ENCODE results near the gene YBX2. TPM values are rescaled to one million over a fixed set of nuclear protein-coding genes. Genes with fewer than 3 reads are reported as not detected.
A peak's percentile ranks its signal among the peaks of the same experiment; 100 is the strongest.

Gene YBX2
- polyA plus RNA-seq, 12 donors: 0.41 to 6.7 (median 2.3) TPM; not detected in 1

DNA sequence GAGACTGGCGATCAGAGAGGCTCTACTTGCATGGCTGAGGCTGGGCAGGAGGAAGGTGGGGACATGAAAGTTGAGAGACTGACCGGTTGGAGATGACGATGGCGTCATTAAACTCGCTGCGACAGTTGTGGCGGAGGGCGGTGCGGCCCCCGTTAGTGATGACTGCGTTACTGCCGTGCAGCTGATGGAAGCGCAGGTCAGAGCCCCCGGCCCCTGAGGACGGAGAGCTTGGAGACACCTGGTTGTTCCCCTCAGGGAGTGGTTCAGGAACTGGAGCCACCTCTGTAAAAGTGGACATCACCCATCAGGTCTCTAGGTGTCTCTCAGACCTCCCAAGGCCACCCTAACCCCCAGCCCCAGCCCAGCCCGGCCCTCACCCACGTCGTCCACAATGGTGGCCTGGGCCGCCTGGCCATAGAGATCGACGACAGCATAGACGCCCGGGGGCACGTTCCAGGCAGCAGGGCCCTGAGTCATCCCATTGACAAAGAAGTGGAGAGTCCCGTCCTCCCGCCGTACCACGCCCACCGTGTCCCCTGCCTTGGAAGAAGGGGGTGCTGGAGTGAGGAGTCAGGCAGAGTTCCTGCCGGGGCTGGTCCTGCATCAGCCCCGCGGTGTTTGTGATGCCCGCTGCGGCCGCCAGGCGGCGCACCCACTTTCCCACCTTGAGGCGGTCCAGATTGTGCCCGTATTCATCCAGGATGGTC is 29.4 kb upstream of the YBX2 start:
- no peak for DNase-seq

DNA sequence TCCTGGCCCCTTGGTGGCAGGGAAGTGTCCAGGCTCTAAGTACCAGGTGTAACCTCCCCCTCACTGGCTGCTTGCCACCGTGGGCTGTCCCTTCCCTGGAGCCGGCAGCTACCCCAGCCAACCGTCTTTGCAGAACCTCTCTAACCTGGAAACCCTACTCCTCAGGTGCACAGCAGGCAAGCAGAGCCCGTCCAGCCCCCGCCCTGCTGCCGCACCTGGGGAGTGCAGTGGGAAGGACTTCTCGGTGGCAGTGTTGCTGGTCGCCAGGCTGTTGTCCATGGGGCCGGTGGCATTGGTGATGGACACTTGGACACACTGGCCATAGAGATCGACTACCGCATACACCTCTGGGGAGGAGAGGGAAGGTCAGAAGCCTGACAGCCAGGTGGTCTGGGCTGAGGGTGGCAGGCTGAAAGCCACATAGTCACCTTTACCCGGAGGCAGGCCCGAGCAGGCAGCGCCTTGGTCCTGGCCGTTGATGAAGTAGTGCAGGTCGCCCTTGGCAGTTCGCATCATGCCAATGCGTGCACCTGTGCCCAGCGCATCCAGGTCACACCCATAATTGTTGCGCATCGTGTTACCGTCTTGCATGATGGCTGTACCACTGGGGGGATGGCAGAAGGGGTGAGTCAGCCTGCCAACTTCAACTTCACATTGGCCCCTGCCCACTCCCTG is 28.2 kb upstream of the YBX2 start:
- DNase-seq: no peak

DNA sequence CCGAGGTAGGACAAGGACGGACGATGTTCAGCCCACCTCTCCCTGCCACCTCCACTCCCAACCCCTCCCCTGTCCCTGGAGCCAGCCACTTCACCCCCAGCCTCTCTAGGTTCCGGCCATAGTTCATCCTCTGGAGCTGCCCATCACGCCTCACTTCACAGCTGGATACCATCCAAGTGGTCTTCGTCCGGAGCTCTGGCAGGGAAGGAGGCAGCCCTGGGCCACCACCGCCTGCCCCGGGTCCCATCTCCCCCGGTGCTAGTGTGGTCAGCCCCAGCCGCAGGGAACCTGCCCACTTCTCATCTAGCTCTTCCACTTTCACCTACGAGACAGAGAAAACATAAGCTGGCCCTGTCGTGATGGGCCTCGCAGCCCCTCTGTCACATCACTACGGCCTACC is 27.0 kb upstream of the YBX2 start:
- no peak for DNase-seq

DNA sequence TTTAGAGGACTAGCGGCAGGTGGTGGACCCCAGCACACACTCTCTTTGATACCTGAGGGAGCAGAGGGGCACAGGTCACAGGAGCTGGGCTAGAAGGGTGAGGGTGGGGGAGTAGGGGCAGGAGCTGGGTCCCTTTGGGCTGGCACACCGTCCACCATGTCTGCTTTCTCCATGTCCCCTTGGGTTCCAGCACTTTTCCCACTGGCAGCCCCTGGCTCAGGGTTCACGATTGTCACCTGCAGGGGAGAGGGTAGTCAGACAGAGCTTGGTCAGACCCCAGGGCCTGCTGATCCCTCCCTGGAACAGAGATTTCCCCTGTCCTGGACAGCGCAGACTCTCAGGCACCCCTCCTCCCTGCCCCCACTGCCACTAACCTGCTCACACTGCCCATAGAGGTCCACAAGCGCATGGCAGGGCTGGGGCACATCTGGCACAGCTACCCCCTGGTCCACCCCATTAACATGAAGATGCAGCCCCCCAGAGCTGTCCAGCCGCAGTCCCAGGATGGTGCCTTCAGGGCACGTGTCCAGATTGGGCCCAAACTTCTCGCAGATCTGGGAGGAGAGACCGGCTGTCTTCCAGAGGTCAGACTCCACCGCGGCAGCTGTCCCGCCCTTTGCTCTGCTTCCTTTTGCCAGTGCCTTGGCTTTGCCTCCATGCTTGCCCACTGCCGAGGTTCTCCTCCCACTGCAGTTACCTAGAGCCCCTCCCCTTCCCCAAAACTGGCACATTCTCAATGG is 23.9 kb upstream of the YBX2 start:
- DNase-seq: no peak

GRCh38 chr17:7317161-7317803 is 22.8 kb upstream of the YBX2 start:
- DNase-seq: no peak

DNA sequence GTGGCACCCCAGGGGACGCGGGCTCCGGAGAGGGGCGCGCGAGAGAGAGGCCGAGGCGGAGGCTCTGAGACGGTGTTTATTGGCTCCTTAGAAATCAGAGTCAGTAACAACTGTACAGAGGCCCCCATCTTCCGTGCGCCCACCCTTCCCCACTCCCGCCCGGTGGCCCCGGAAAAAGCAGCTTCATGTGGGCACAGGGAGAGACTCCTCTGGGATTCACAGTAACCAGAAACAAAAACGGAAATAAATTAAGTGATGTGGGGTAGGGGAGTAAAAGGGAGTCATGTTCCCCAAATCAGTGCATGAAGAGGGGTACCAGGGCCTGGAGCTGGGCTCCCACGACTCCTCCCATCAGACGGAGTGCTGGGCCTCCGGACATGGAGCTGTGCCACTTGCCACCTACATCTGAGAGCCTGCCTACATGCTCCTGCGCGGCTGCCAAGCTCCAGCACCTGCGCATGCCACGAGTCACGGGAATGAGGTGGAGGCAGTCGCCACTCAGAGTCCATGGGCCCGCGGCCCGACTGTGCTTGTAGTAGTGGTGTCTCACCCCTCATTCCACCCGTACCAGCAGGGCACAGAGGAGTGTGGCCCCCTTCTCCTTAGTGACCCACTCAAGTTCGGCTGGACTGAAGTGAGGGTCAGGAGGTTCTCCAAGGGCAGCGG is 21.3 kb upstream of the YBX2 start:
- no peak for DNase-seq

DNA sequence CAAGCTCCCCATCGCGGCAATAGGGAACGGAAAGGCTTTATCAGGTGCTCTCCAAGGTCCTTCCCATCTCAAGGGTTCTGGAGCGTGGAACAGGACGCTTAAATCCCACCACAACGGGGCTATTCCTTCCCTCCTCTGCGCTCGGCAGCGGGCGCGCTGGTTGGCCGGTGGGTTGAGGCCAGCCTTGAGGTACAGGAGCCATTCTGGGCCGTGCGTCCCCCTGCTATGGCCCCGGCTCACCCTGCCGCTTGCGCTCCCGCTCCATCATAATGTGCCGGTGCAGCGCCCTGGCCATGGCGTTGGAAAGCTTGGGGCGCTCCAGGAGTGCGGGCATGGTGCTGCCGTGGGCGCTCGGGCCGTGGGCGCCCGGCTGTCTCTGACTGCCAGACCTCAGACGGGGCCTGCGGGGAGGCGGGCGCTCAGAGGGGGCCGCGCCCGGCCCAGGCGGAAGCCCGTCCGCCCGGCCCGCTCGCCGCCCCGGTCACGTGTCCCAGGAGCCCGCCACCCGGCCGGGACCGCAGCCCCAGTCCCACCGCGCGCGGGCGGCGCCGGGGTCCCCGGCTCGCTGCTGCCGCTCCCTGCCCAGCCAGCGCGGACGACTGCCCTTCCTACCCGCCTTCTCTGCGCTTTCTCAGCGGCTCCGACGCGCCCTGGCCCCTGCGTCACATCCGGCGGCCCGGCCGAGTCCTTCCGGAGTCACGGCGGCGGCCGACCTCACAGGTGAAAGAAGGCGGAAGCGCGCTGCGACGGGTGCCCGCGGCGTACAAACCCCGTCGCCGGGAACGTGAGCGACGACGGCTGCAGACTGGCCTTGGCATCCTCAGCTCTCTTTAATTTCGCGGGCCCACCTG is 20.5 kb upstream of the YBX2 start, which contains the start of gene GPS2:
TSS of gene GPS2 (minus strand) at position 642 of the 851 bp plus-strand sequence. CDS start at position 334, 308 bp downstream.
- peak; percentile 89 for DNase-seq

- DNase-seq: no peak
These were observed 19.7 kb upstream of the YBX2 start for GRCh38 chr17:7313890-7314718.

GRCh38 chr17:7313088-7313889 is 18.9 kb upstream of the YBX2 start:
- DNase-seq: no peak

- no peak for DNase-seq
These were observed 18.1 kb upstream of the YBX2 start for GRCh38 chr17:7312432-7313087.

DNA sequence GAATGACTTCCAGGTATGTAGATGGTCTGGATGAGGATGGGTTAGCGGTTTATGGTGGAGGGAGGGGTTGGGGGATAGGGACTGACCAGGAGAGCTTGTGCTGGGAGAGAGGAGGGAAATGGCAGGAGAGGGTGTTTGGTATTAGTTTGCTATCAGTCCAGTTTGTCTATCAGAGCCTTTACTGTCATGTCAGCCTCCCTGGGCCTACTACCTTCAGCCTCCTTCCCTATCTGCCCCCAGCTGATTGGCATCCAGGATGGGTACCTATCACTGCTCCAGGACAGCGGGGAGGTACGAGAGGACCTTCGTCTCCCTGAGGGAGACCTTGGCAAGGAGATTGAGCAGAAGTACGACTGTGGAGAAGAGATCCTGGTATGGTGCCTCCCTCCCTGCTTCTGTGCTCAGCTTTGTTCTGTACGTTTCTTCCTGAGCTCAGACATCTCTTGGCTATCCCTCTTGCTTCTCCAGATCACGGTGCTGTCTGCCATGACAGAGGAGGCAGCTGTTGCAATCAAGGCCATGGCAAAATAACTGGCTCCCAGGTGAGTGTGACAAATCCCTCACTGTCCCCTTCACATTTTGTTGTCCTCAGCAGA is 16.8 kb upstream of the YBX2 start:
- no peak for DNase-seq

DNA sequence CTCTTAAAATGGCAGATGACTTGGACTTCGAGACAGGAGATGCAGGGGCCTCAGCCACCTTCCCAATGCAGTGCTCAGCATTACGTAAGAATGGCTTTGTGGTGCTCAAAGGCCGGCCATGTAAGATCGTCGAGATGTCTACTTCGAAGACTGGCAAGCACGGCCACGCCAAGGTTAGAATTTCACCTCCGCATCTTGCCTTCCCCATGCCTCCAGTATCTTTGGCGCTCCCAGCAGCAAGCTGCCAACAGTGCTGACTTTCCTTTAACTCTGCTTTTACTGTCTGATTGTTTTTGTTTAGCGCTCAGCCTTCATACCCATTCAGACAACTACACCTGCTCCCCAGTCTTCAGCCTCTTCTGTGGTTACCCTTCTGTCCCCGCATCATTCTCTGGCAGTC is 15.2 kb upstream of the YBX2 start:
- no peak for DNase-seq

DNA sequence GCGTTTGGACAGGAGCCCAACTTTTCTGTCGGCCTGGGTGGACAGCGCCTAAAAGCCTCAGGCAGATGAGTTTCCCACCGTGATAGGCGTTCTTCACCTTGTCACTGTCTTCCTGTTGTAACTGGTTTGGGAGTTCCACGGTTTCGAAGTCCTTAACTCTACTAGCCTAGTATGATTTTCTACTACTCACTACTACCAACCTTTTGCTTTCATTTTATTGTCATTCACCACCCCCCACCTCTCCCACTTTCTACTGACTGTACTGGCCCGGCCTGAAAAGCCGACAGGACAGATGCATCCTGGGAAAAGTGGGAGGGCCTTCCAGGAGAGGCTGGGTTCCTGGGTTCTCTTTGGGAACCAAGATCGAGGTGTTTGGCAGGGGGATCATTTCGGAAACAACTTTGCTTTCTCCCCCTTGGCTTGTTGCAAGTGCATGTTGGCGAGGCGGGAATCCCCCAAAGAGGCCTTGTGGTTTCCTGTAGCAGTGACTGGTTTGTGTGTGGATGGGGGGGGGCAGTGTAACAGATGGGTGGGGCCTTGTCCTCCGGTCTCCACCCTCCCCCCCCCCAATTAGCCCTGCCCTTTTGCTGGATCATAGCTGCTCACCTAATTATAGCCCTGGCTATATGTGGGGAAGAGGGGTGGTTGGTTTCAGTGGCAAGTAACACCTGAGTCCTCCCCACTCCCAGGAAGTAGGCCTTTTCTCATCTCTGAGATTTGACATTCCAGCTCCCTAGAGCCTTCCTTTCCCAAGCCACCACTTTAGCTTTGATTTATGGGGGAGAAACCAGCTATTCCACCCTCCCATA is 14.4 kb upstream of the YBX2 start:
- peak; percentile 69 for DNase-seq

- DNase-seq: peak; percentile 25
These were observed 13.5 kb upstream of the YBX2 start for GRCh38 chr17:7307686-7308624.

- peak; percentile 100 for DNase-seq
These were observed 12.7 kb upstream of the YBX2 start, which contains the start of gene EIF5A for GRCh38 chr17:7306911-7307685. Gene EIF5A, plus strand, starts transcription at chr17:7307628. Its CDS starts 2,008 bp downstream, at chr17:7309636.

Data from muscle of arm (tissue), 12 donors.